GM21619 (cell line): ENCODE results near the gene BGLAP.

Experiments
- ATAC-seq: cut with Tn5 transposase; IDR thresholded peaks from one replicate; pipeline ENCODE4 v1.9.1; 2021; ENCODE audit not compliant: unreplicated experiment

BGLAP gene

GRCh38 chr1:156286061-156286460 is 44.1 kb downstream of the BGLAP start:
- no peak for ATAC-seq

DNA sequence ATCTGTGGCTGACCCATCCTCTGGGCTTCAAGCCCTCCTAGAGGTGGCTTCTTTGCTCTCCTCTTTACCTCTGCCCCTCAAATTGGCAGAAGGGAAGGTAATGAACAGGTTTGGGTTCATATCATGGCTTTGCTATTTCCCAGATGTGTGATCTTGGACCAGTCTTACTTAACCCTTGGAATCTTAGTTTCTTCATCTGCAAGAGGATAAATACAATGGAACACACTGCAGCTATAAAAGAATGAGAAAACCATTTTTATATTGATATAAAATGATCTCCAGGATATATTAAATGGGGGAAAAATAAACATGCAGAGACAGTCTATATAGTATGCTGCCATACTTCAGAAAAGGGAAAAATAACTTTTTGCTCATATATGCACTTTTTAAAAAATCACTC is 47.9 kb downstream of the BGLAP start:
- ATAC-seq, result no peak

GRCh38 chr1:156291226-156292061 is 49.5 kb downstream of the BGLAP start:
- peak; percentile 53 for ATAC-seq
